HL-60 (cell line): ENCODE measurements around the gene SLC24A2.

Source experiments
- DNase-seq, 2 experiments: peaks; one replicate each; pipeline ENCODE4 v3.0.0-alpha.2; 2010 to 2020; ENCODE audit warnings: low read depth in 1 of 2, low spot score in 1 of 2
- H3K27ac ChIP-seq: fragments of 250-450 bp; sonication (Bioruptor Pico); replicated peaks from 2 replicates; pipeline ENCODE4 v1.5.1; 2020; ENCODE audit warnings: mild to moderate bottlenecking, moderate library complexity
- H3K27me3 ChIP-seq: fragments of 250-450 bp; sonication (Bioruptor Pico); 2 replicates; pipeline ENCODE4 v1.5.1; 2021; ENCODE audit warnings: mild to moderate bottlenecking, moderate library complexity; ENCODE audit not compliant: insufficient read depth, poor library complexity, severe bottlenecking
- H3K4me3 ChIP-seq: replicated peaks from 2 replicates; pipeline ENCODE4 v1.5.1; 2011; ENCODE audit warnings: mild to moderate bottlenecking, control low read depth, low read length; ENCODE audit not compliant: insufficient read depth
- CTCF ChIP-seq: IDR thresholded peaks from one replicate; pipeline ENCODE4 v1.5.1; 2011; ENCODE audit warnings: low read length, control low read depth, inconsistent platforms; ENCODE audit not compliant: insufficient read depth
- GABPA ChIP-seq: IDR thresholded peaks from 2 replicates; pipeline ENCODE4 v1.6.1; 2012; ENCODE audit warnings: low read depth
- POLR2AphosphoS5 ChIP-seq: IDR thresholded peaks from 2 replicates; pipeline ENCODE4 v1.6.1; 2012; ENCODE audit warnings: low read depth
- REST ChIP-seq: IDR thresholded peaks from 2 replicates; pipeline ENCODE4 v1.6.1; 2012; ENCODE audit warnings: low read depth; ENCODE audit not compliant: insufficient replicate concordance
- SPI1 ChIP-seq: IDR thresholded peaks from 2 replicates; pipeline ENCODE4 v1.6.1; 2012; ENCODE audit warnings: low read depth, mild to moderate bottlenecking, borderline replicate concordance

The SLC24A2 gene

GRCh38 chr9:19788152-19788551 is 685 bp downstream of the SLC24A2 start:
- Histone ChIP-seq H3K27me3 (no peaks in the 10 kb centered on the region), H3K4me3 (no peak overlapping the region), H3K27ac (no peak overlapping the region)
- no peak for DNase-seq
- TF ChIP-seq POLR2AphosphoS5 (no peak), SPI1 (no peak), REST (no peak), CTCF (no peak)

- TF ChIP-seq SPI1 (no peak), CTCF (no peak), POLR2AphosphoS5 (no peak), REST (no peak), GABPA (no peak)
- Histone ChIP-seq H3K4me3 (no peak overlapping the region), H3K27ac (no peak overlapping the region), H3K27me3 (no peaks in the 10 kb centered on the region)
- no peak for DNase-seq
These were observed 1.2 kb downstream of the SLC24A2 start for GRCh38 chr9:19787672-19788071.

GRCh38 chr9:19785230-19785629 is 3.6 kb downstream of the SLC24A2 start:
- TF ChIP-seq SPI1 (no peak), GABPA (no peak), REST (no peak)
- no peak overlapping the region for H3K27ac ChIP-seq
- no peaks in the 10 kb centered on the region for H3K27me3 ChIP-seq
- DNase-seq = no peak
- no peak overlapping the region for H3K4me3 ChIP-seq

- TF ChIP-seq REST (no peak), POLR2AphosphoS5 (no peak), CTCF (no peak), SPI1 (no peak), GABPA (no peak)
- DNase-seq = no peak
These were observed 4.7 kb downstream of the SLC24A2 start for GRCh38 chr9:19784136-19784535.

More at GRCh38 chr9:19784136-19784535, 4.7 kb downstream of the SLC24A2 start:
- no peak overlapping the region for H3K4me3 ChIP-seq
- H3K27ac ChIP-seq = no peak overlapping the region
- H3K27me3 ChIP-seq = no peaks in the 10 kb centered on the region
